ENCODE data around the gene SERPINB7.
"Not testable (repeated sequence)": the region's sequence is repeated elsewhere in the genome, so short reads cannot be mapped to it uniquely, and the experiment has no call there.

- not testable (repeated sequence) for TF ChIP-seq EZH2 (IDR thresholded peaks at IDR 0.05; ENCODE audit: insufficient read depth, poor library complexity, severe bottlenecking); EZH2phosphoT487 (IDR thresholded peaks at IDR 0.05; ENCODE audit: insufficient read depth, low read depth)
Measured at GRCh38 chr18:63759786-63760185, 15.4 kb upstream of the SERPINB7 start.
